PC-3 (cell line): Measurements from ENCODE around the gene NTM. TPM values are rescaled to one million over a fixed set of nuclear protein-coding genes. Genes with fewer than 3 reads are reported as not detected.

Source experiments
- ATAC-seq: fragments of 200-7000 bp; cut with Tn5 transposase; 2 replicates; pipeline ENCODE4 v1.9.1; 2020; ENCODE audit warnings: mild to moderate bottlenecking, moderate library complexity
- BruUV-seq: library from RNA; stranded (reverse); fragments of 400-500 nt; replicated peaks from 2 replicates; lab custom pipeline; 2021; lab: Mats Ljungman, UMichigan
- CTCF ChIA-PET: fragments of 300-600 bp; sonication (Branson Sonifier 250); formaldehyde crosslinking; loops from one replicate; lab custom pipeline; 2022; ENCODE audit warnings: antibody characterized with exemption; lab: Charles Lee
- POLR2A ChIA-PET: fragments of 300-600 bp; sonication (Branson Sonifier 250); formaldehyde crosslinking; loops from one replicate; lab custom pipeline; 2022; ENCODE audit warnings: antibody characterized with exemption; ENCODE audit not compliant: unreplicated experiment; lab: Charles Lee
- DNase-seq: peaks from one replicate; pipeline ENCODE4 v3.0.0-alpha.2; 2015
- H2AFZ ChIP-seq: fragments of 300-600 bp; sonication (generic); 2 replicates; pipeline ENCODE4 v1.6.0; 2016; ENCODE audit warnings: antibody characterized with exemption, low read length
- H3F3A ChIP-seq: fragments of 300-600 bp; sonication (generic); one replicate; pipeline ENCODE4 v1.6.0; 2017; ENCODE audit warnings: antibody characterized with exemption, low read length, control low read depth, mild to moderate bottlenecking; ENCODE audit not compliant: unreplicated experiment
- H3K27ac ChIP-seq: fragments of 300-600 bp; sonication (generic); 2 replicates; pipeline ENCODE4 v1.5.1; 2016; ENCODE audit warnings: mild to moderate bottlenecking, low read length
- H3K27me3 ChIP-seq: fragments of 300-600 bp; sonication (generic); 2 replicates; pipeline ENCODE4 v1.6.1; 2016; ENCODE audit warnings: low read length, mixed read lengths
- H3K36me3 ChIP-seq: fragments of 300-600 bp; sonication (generic); 2 replicates; pipeline ENCODE4 v1.6.1; 2016; ENCODE audit warnings: low read depth, mixed run types, low read length, mixed read lengths
- H3K4me1 ChIP-seq: fragments of 300-600 bp; sonication (generic); 2 replicates; pipeline ENCODE4 v1.5.1; 2016; ENCODE audit warnings: low read length; ENCODE audit not compliant: insufficient read depth
- H3K4me2 ChIP-seq: fragments of 300-600 bp; sonication (generic); 2 replicates; pipeline ENCODE4 v1.6.0; 2016; ENCODE audit warnings: low read length
- H3K4me3 ChIP-seq: fragments of 300-600 bp; sonication (generic); 2 replicates; pipeline ENCODE4 v1.5.1; 2016; ENCODE audit warnings: mild to moderate bottlenecking, low read length, mixed read lengths
- H3K79me2 ChIP-seq: fragments of 300-600 bp; sonication (generic); 2 replicates; pipeline ENCODE4 v1.6.1; 2017; ENCODE audit warnings: low read length, mixed read lengths
- H3K9ac ChIP-seq: fragments of 300-600 bp; sonication (generic); 2 replicates; pipeline ENCODE4 v1.6.0; 2016; ENCODE audit warnings: mild to moderate bottlenecking, low read length
- H3K9me2 ChIP-seq: fragments of 300-600 bp; sonication (generic); replicated peaks from 2 replicates; pipeline ENCODE4 v1.6.1; 2016; ENCODE audit warnings: mixed run types, low read length, mixed read lengths
- H3K9me3 ChIP-seq: fragments of 300-600 bp; sonication (generic); 2 replicates; pipeline ENCODE4 v1.6.1; 2016; ENCODE audit warnings: low read length, mixed read lengths
- H4K20me1 ChIP-seq: fragments of 300-600 bp; sonication (generic); 2 replicates; pipeline ENCODE4 v1.6.1; 2016; ENCODE audit warnings: low read length, mixed read lengths
- EZH2 ChIP-seq: fragments of 300-600 bp; sonication (generic); IDR thresholded peaks from one replicate; pipeline ENCODE4 v1.6.1; 2017; ENCODE audit warnings: antibody characterized with exemption, mild to moderate bottlenecking, low read length; ENCODE audit not compliant: unreplicated experiment
- EZH2phosphoT487 ChIP-seq: fragments of 300-600 bp; sonication (generic); IDR thresholded peaks from 2 replicates; pipeline ENCODE4 v1.6.1; 2018; ENCODE audit warnings: mild to moderate bottlenecking, antibody characterized with exemption, low read length, borderline replicate concordance
- intact Hi-C: fragments of 100-400 bp; cut with micrococcal nuclease; formaldehyde crosslinking; loops from 2 replicates; pipeline ENCODE4 v1.9.0; 2023
- total RNA-seq: library from RNA; depleted of rRNA; stranded (reverse); fragments of >200 nt; gene quantifications from 2 replicates; pipeline ENCODE4 v1.2.3, GENCODE V29; 2014
- TF ChIP-seq, protein P1 (sequence below): fragments of 300-600 bp; sonication (generic); conservative IDR thresholded peaks from 2 replicates; pipeline ENCODE4 v1.5.1; 2017; ENCODE audit warnings: antibody characterized with exemption, low read depth, mild to moderate bottlenecking, low read length

NTM gene
- total RNA-seq, 1 experiment from 2014 or later: not detected

DNA sequence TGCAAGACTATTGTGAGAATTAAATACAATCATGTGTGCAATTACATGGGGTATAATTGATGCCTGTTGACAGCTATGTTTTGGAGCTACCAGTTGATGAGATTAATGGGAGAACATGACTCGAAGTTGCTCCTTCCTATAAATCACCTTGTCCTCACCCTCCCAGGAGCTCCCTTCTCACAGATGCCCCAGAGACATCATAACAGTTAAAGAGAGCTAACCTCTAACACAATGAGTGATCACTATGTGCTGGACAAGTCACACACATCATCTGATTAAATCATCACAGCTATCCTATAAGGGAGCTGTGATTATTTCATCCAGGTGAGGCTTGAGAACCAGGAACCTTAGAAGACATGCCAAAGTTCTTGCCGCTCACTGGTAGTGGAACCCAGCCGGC, 394.2 kb downstream of the NTM start:
- ChIA-PET CTCF (no interaction called here), POLR2A (no interaction called here)
- TF ChIP-seq EZH2: no peak
- TF ChIP-seq, protein P1, sequence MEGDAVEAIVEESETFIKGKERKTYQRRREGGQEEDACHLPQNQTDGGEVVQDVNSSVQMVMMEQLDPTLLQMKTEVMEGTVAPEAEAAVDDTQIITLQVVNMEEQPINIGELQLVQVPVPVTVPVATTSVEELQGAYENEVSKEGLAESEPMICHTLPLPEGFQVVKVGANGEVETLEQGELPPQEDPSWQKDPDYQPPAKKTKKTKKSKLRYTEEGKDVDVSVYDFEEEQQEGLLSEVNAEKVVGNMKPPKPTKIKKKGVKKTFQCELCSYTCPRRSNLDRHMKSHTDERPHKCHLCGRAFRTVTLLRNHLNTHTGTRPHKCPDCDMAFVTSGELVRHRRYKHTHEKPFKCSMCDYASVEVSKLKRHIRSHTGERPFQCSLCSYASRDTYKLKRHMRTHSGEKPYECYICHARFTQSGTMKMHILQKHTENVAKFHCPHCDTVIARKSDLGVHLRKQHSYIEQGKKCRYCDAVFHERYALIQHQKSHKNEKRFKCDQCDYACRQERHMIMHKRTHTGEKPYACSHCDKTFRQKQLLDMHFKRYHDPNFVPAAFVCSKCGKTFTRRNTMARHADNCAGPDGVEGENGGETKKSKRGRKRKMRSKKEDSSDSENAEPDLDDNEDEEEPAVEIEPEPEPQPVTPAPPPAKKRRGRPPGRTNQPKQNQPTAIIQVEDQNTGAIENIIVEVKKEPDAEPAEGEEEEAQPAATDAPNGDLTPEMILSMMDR: no peak
- TF ChIP-seq EZH2phosphoT487: no peak
- Histone ChIP-seq H4K20me1 (no peaks in the 10 kb centered on the region), H2AFZ (no peak overlapping the region), H3K9me2 (no peaks in the 10 kb centered on the region), H3K27ac (no peak overlapping the region), H3K9ac (no peak overlapping the region), H3K27me3 (peaks cover 52% of the 10 kb centered on the region), H3K9me3 (no peaks in the 10 kb centered on the region), H3F3A (no peaks in the 10 kb centered on the region), H3K4me1 (no peaks in the 10 kb centered on the region), H3K79me2 (no peaks in the 10 kb centered on the region), H3K36me3 (no peaks in the 10 kb centered on the region), H3K4me3 (no peak overlapping the region), H3K4me2 (no peak overlapping the region)
- no TSS peak for BruUV-seq
- ATAC-seq (no peak), DNase-seq (no peak)
- intact Hi-C loops: no loop called here

DNA sequence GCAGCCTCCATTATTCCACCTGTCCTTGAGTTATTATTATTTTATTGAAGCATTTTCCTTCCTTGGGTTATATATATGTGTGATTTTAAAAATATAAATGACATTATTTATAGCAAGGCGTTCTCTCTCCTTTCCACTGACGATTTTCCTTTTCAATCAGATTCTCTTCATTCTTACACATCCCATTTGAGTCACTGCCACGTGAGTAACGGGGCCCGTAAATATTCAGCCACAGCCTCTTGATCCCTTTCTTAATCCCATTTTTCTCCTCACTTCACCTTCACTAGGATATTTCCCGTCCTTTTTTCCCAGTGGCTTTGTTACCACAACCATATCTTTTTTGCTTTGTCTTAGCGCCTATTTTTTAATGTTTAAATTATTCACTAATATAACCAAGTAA, 396.2 kb downstream of the NTM start:
- H3K9ac ChIP-seq: no peak overlapping the region
- no peak for TF ChIP-seq EZH2phosphoT487
- TF ChIP-seq EZH2: no peak
- TF ChIP-seq, protein P1: no peak
- no peak for ATAC-seq

DNA sequence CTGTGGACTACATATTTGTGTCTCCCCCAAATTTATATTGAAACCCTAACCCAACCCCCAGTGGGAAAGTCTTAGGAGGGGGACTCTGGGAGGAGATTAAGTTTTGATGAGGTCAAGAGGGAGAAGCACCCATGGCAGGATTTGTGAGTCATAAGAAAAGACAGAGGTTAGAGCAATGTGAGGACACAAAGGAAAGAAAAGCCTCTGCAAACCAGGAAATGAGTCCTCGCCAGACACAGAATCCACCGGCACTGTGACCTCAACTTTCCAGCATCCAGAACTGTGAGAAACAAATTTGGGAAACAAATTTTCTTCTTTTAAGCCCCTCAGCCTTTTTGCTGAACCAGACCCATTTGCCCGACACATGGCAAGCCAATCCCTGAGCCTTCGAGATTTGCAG, 397.0 kb downstream of the NTM start:
- intact Hi-C loops: no loop called here
- no peak for DNase-seq
- H4K20me1 ChIP-seq: no peaks in the 10 kb centered on the region
- H3K27me3 ChIP-seq: peaks cover 59% of the 10 kb centered on the region
- no peaks in the 10 kb centered on the region for H3K36me3 ChIP-seq
- no peaks in the 10 kb centered on the region for H3K9me3 ChIP-seq
- H3K9me2 ChIP-seq: no peaks in the 10 kb centered on the region
- H3K4me2 ChIP-seq: no peak overlapping the region
- TF ChIP-seq EZH2phosphoT487: no peak
- TF ChIP-seq, protein P1: no peak
- no peak for TF ChIP-seq EZH2
- no peak for ATAC-seq
- H3K9ac ChIP-seq: no peak overlapping the region
- no peaks in the 10 kb centered on the region for H3K4me1 ChIP-seq
- H2AFZ ChIP-seq: no peak overlapping the region
- ChIA-PET CTCF (no interaction called here), POLR2A (no interaction called here)
- no peak overlapping the region for H3K4me3 ChIP-seq
- no peaks in the 10 kb centered on the region for H3K79me2 ChIP-seq
- BruUV-seq: no TSS peak
- no peak overlapping the region for H3K27ac ChIP-seq
- no peaks in the 10 kb centered on the region for H3F3A ChIP-seq

More for the DNA sequence above, 396.2 kb downstream of the NTM start:
- CTCF ChIA-PET: no interaction called here
- no peaks in the 10 kb centered on the region for H3F3A ChIP-seq
- no peaks in the 10 kb centered on the region for H3K79me2 ChIP-seq
- DNase-seq: no peak
- POLR2A ChIA-PET: no interaction called here
- no peak overlapping the region for H3K4me3 ChIP-seq
- H3K4me1 ChIP-seq: no peaks in the 10 kb centered on the region
- no peaks in the 10 kb centered on the region for H3K9me2 ChIP-seq
- no peak overlapping the region for H3K4me2 ChIP-seq
- H3K9me3 ChIP-seq: no peaks in the 10 kb centered on the region
- H3K27me3 ChIP-seq: peaks cover 59% of the 10 kb centered on the region
- no peak overlapping the region for H2AFZ ChIP-seq
- no peaks in the 10 kb centered on the region for H3K36me3 ChIP-seq
- intact Hi-C loops: no loop called here
- H4K20me1 ChIP-seq: no peaks in the 10 kb centered on the region
- no peak overlapping the region for H3K27ac ChIP-seq
- no TSS peak for BruUV-seq
